Effector CD4-positive, alpha-beta T cell (primary cell): Measurements from ENCODE around the gene HOXB13. TPM values are rescaled to one million over a fixed set of nuclear protein-coding genes. Genes with fewer than 3 reads are reported as not detected.

Source experiments
- DNase-seq: peaks from one replicate; pipeline ENCODE4 v3.0.0-alpha.2; 2020
- total RNA-seq: gene quantifications from one replicate; lab custom pipeline; 2026; lab: John Stamatoyannopoulos, UW

HOXB13 gene
- total RNA-seq = not detected

DNA sequence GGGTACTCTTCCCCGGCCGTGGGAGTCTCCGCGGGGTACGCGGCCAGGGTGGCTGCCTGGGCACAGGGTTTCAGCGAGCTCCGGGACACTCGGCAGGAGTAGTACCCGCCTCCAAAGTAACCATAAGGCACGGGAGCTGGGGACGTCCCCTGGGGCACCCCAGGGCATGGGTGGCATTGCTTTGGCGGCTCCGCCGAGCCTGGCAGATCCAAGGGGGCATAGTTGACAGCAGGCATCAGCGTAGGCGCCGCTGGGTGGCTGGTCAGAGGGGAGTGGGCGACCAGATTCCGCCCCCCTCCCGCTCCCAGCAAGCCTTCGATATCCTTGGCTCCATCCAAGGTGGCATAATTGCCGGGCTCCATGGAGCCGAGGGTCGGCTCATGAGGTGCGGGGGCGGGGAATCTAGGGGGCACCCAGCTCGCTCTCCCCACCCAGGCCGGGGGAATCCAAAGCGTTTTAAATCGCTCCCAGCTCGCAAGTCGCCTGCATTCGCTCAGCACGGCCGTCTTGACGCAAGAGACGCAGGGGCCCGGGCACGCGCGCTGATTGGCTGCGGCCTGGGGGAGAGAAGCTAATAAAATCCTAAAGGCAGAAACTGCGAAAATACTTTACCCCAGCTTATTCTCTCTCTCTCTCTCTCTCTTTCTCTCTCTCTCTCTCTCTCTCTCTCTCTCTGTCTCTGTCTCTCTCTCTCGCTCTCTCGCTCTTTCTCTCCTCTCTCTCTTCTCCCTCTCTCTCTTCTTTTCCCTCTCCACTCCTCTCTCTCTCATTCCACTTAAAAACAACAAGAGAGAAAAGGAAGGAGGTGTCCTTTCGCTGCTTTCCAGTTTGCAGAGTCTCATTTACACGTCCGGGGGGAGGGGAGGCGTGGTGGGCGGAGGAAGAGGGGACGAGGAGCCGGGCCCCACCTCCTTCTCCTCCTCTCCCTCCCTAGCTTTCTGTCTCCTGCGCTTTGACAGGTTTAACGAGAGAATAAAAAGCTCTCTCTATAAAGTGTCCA, at the start of gene HOXB13:
Gene HOXB13 (minus strand): TSS at position 519 of the 1,000 bp plus-strand sequence. CDS start 157 bp downstream, at position 362.
- peak; percentile 34 for DNase-seq

DNA sequence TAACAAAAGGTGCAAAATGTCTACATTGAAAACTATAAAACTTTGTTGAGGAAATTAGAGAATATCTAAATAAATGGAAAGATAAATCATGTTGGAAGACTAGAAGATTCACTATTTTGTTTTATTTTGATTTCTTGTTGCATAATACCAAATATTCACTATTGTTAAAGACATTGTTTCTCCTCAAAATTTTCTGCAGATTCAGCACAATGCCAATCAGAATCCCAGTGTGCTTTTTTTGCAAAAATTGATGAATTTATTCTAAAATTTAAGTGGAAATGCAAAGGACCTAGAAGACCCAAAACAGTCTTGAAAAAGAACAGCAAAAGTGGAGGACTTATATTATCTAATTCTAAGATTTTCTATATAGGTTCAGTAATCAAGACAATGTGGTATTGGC, 48.1 kb upstream of the HOXB13 start:
- no peak for DNase-seq

DNA sequence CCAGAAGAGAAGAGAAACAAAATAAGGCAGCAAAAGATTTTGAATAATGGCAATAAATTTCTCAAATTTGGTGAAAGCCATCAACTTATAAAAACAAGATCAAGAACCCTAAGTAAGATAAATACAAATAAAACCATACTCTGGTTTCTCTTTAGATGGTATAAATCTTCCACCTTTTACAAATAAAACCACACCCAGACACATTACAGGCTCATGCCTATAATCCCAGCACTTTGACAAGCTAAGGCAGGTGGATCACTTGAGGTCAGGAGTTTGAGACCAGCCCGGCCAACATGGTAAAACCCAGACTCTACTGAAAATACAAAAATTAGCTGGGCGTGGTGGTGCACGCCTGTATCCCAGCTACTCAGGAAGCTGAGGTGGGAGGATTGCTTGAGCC, 44.7 kb upstream of the HOXB13 start:
- DNase-seq = no peak

DNA sequence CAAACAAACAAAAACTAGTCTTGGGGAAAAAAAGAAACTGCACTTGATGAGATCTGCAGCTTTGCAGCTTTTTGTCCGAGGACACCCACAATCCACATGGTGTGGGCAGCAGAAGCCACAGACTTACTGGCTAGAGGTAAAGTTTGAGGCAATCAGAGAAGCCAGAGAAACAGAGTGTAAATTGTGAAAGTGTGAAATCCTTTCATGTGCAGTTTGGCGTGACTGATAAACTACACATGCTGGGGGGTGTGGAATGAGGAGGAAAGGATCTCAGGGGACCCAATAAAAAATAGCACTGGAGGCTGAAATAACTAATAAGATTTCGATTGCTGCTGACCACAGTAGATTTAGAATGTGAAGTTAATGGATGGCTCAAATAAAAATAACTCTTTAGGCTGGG, 42.4 kb upstream of the HOXB13 start:
- no peak for DNase-seq

DNA sequence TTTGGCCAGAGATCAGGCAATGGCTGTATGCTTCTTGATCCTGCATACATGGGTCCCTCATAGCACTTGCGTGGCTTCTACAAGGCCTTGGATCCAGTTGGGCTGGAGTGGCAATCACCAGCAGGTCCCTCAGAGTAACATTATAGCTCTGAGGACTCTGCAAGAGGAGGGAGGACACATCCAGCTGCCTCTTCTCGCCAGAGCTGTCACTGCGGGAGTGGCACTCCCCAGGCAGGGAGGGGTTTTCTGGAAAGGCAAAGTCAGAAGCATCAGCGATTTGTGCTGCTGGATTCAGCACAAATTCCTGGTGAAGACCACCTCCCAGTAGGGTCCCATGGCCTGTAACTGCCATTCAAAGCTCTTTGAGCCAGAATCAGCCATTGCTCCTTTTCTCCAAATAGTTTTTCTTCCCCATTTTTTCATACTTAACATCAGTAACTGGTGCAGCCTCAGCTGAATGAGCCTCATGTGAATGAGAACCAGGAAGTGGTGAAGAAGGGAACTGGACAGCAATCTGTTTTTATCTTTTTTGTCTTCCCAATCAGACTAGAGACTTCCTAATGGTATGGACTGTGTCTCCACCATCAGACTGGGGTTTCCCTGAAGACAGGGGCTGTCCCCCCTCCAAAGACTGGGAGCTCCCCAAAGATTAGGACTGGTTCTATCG, 40.6 kb upstream of the HOXB13 start:
- no peak for DNase-seq

DNA sequence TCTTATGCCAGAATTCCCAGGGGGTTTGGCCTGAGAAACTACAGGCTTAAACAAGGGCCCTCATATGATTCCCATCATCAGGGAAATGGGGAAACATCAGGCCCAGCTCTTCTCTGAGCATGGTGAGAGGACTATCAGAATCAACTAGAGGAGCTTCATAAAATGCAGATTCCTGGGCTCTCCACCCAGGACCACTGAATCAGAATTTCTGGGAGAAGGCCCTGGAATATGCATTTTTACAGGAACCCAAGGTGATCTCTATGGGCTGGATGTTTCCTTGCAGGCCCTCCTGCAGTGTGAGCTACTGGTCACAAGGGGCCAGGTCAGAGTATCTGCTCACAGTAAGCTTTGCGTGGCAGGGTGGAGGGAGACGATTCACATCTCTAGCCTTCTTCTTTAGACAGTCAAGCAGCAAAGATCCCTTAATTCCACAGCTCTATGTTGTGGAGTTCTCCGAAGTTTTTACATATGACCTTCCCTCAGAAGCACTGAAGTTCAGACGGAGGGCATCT, 38.8 kb upstream of the HOXB13 start:
- no peak for DNase-seq

DNA sequence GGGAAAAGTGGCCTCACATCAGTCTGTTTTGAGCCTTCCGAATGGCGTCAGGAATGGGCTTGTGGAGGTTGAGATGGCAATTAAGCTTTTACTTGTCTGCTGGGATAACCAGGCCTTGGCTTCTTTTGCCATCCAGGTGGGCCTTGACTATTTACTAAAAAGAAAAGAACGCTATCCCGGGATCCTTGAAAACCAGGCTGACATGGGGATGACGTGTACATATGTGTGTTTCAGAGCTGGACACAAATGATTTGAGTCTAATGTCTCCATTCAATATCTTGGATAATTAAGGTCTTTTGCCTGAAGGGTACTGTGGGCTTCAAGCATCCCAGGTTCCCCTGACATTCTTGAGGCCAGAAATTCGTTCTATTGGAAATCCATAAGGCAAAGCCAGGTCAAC, 32.6 kb upstream of the HOXB13 start:
- DNase-seq = no peak

DNA sequence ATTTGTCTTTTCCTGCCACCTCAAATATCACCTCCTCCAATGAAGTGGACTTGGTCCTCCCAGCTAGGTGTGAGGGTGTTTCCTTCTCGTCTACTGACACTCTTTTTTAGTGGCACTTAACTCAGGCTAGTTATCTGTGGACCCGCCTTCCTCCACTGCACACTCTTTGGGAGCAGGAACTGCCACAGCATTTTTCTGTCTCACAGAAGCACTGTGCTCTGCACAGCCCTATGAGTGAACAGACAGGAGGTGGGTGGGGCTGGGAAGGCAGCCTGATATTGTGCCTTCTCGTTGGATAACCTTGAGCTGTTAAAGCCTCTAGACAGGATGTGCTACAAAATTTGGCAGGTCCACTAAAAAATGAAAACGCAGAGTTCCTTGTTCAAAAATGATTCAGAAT, 31.9 kb upstream of the HOXB13 start:
- no peak for DNase-seq

DNA sequence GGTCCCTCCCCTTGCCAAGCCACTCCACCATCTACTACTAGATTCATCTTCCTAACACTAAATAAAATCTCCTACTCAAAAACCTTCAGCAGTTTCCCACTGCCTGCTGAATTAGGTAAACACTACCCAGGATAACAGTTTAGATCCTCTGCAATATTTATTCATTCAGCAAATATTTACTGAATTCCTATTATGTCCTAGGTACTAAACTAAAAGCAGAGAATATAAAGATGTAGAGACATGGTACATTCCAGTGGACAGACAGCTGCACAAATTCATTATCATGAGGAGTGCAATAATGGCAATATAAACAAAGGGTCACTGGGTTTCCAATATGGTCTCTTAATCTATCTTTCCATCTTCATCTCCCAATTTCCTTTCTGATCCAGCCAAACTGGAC, 30.7 kb upstream of the HOXB13 start:
- no peak for DNase-seq

DNA sequence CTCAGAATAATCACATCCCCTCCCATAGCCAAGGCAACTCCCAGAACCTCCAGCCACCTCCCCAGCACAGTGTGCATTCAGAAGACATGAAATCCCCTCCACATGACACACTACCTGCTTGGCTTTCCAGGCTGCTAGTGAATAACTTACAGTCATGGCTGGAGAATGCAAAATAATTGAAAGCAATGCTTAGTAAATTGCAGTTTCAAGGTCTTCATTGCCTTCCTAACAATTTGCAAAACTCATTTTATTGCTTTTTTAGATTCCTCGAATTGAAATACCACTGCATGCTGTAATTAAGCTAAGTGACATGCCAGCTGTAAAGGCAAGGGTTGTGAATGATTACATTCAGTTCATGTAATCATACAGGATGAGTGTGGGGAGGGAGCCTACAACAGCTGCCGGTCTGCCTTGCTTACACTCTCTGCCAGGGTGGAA, 29.0 kb upstream of the HOXB13 start:
- no peak for DNase-seq

DNA sequence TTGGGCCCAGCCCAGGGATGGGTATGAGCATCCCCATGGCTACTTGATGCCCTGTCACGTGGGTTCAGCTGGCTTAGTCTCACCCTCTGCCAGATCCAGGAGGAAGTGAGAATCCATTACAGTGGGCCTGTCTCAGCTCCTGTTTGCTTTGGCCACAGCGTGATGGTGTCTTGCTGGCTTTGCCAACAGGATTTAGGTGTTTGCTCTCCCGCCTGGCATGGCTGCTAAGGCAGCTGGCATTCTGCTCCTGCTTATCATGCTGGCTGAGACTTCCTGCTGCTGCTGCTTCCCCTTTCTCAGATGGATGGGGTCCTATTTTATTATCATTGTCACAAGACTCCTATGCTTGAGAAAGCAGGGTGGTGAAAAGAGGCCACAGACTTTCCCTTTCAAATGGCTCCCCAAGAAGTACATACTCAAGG, 28.3 kb upstream of the HOXB13 start:
- no peak for DNase-seq

DNA sequence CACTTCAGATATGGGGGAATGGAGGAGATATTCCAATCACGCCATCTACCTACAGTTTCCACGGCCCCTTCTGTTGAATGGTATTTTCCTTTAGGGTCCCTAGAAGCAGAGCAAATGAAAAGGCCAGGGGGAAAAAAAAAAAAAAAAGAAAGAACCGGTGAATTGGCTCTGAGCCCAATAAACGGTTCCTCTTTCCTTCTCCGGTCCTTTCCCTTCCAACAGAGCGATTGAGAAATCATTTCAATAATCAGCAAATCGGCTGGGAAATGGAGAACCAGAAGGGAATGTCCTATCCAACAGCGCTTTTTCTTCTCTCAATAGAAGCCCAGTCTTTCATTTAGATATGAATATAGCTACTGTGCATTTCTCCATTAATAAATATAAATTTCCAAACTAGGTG, 26.8 kb upstream of the HOXB13 start:
- no peak for DNase-seq

DNA sequence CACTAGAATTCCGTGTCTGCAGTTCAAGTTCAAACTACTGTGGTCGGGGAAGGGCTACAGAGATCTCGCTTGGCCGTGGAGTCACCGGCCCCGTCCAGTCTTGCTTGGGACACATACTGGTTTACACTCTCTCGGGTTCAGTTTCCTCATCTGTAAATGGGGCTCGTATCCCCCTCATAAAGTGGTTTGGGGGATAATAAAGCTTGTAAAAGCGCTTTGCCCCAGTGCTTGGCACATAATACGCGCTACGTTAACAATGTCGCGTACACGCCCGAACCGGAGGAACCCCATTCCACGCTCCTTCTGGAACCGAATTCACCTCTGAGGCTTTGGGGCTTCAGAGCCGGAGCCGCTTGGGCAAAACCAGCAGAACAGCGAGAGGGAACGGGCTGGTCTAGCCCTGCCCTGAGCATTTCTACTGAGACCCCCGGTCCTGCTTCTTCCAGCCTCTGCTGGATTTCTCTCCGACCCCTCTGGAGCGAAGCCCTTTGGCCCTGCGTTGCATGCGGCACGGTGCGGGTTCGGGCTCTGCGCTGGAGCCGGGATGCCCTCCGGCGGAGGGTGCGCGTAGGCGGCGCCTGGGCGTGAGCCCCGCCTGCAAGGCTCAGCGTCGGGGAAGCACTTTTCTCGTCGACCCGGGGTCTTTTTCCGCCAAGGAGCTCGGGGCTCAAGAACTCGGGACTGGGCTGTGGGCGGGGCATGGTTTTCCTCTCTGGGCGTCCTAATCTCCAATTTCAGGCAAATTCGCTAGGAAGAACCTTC, 26.1 kb upstream of the HOXB13 start:
- no peak for DNase-seq

DNA sequence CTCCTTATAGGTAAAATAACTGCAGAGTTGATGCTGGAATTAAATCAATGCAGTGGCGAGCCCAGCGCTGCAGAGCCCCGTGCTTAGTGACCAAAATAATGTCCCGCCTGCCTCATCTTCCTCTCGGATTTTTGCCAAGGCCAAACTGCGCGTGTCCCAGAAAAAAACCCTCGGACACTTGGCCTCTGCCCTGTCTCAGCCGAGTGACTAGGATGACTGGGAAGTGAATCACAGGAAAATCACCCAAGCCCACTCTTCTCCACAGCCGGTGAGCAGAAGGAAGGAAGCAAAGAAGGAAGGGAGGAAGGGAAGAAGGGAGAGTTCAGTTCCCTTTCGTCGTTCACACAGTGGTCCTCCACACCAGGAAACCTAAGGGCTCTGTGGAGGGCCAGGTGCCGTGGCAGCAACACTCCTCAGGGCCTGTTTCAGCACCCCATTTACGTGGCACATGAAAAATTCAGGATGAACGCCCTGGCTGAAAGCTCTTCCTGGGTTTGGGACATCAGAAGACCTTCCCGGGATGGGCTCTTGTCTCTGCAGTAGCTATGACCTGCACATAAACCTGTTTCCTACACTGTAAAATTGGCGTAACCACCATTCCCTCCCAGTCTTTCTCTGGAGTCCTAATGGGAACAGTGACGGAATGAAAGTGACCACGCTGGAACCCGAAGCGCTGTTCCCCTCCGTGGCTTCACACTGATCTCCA, 25.4 kb upstream of the HOXB13 start:
- no peak for DNase-seq

DNA sequence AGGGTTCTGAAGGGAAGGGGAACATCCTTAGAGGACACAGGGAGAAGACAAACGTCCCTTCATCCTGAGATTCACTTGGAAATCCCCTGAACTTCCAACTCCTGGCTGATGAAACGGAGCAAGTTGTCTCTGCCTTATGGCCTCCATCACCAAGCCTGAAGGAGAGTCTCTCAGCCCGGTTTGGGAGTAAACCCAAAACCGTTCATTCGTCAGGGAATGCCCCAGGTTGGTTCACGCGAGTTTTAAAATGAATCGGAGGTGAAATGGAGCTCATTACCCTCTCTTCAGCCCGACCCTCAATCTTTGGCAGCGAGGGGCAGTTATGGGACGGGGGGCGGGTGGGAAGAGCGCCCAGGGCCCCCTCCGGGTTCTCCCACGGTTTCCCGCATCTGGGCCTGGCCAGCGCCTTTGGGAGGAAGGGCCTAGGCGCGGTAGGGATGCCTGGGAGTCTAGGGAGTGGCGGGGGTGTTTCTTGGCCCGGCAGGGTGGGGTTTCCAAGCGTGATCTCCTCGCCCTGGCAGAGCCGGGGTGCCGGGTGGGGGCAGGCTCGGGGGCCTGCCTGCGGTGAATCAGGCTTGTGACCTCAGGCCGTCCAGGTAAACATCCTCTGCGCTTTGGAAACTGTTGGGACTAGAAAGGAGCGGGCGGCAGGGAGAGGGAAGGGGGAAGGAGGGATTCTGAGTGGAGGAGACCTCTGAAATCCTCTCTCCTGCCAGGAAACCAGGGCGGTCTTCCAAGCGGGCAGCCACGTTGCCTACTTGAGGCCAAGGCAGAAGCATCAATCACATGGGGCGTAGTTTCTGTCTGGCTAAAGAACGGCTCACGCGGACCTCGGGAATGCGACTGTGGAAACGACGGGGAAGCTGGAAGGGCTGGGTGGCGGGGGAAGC, 24.1 kb upstream of the HOXB13 start:
- no peak for DNase-seq

DNA sequence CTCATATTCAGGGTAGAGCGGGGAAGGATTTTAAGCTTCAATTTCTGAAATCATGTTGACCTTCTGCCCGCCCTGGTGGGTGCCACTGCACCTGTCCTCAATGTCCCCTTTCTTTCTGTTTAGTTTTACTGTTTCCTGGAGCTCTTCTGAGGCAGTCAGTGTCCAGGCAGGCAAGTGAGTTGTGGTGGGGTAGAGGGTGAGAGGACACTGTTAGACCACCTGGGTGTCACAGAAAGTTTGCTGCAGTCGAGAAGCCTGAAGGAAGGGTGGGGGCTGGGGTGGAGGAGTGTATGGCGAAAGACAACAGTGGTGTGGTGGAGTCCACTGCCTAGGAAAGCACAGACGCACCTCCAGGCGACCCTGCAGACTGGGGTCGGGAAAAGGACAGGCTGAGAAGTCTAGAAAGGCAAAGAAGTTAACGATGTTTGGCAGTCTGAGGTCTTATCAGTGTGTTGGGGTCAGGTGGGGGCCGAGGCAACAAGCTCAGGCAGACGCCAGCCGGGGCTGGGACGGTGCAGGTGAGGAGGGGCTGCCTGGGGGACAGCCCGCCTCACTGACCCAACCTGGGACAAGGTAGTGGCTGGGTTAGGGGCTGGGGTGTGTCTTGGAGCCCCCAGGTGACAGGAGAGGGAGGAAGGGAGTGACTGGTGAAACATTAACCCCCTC, 23.3 kb upstream of the HOXB13 start:
- DNase-seq = no peak

DNA sequence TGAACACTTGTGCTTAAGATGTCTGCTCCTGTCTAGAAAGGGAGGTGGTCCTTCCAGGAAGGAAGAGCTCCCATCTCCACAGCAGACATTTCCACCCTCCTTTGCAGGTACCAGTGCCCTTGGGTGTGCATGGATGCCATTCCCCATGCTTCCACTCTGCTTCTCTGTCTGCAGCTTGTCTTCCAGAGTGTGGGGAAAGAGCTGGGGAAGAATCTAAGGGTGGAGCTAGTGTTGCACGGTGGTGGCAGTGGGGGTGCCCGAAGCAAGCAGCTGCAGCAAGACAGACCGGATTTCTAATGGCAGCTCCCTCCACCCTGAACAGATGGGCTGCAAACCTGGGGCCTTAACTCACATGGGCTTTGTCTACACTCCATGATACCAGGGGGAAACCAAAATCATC, 22.6 kb upstream of the HOXB13 start:
- DNase-seq = no peak

DNA sequence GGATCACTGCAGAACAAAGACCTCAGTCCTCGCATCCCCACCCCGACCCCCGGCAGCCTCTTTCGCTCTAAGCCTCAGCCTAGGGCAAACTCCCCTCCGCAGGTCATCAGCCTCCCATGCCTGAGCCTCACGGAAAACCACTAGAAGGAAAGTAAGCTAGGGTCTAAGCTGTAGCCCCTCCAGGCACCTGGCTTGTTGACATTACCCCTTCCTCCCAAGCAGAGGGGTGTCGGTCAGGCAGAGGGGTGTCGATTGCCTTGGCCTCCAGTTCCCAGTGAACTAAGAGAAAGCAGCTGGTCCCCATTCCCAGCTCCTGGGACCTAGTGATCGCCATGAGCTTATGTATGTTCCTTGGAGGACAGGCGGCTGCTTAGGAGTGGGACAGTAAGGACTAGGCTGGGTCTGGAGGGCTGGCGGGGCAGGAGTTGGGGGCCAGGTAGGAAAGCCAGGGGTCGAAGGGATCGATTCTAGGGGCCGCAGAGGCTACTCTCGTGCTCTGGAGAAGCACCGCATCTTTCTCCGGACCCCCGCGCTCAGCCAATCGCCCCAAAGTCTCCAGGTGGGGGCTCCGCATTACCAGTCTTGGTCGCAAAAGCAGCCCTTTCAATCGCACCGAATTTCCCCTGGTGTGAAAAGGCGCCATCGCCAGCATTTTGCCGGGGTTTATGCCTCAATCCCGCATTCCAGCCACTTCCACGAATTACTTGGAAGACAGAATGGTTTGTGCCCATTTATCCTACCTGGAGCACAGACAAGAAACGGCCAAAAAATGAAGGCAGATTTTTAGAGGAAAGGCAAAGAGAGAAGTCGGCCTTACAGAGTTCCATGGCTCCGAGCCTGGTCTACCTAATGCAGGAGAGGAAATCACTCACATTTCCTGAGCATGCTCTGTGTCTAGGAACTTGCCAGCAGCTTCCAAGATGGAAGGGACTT, 21.3 kb upstream of the HOXB13 start:
- DNase-seq = no peak
